ENCODE results near the gene LRP6.

LRP6 gene

GRCh38 chr12:12202747-12203146 is 64.1 kb downstream of the LRP6 start:
- Histone ChIP-seq H3K4me2 (ENCODE audit: low read length) (no peak overlapping the region), H3K4me1 (ENCODE audit: control insufficient read depth, low read length) (no peaks in the 10 kb centered on the region), H3K4me3 (ENCODE audit: low read length) (no peak overlapping the region), H4K20me1 (ENCODE audit: control insufficient read depth, insufficient read depth, low read depth, low read length) (no peaks in the 10 kb centered on the region), H3F3A (ENCODE audit: control insufficient read depth, insufficient read depth) (no peaks in the 10 kb centered on the region), H3K9me3 (ENCODE audit: control insufficient read depth, insufficient read depth, low read length) (peaks cover 3% of the 10 kb centered on the region; the same call in 1 of the 2 replicates), H3K27ac (ENCODE audit: low read depth, low read length) (no peak overlapping the region), H3K79me2 (ENCODE audit: control insufficient read depth, low read length) (peaks cover 7% of the 10 kb centered on the region; the same call in 1 of the 2 replicates), H3K36me3 (ENCODE audit: control insufficient read depth, low read length) (peaks cover 21% of the 10 kb centered on the region), H3K27me3 (ENCODE audit: control insufficient read depth, low read length) (no peaks in the 10 kb centered on the region), H3K9me2 (replicated peaks; ENCODE audit: control insufficient read depth, low read length) (no peaks in the 10 kb centered on the region)
- TF ChIP-seq CTCF (IDR thresholded peaks at IDR 0.05; ENCODE audit: low read depth, low read length, poor library complexity, severe bottlenecking) (no peak), EZH2phosphoT487 (IDR thresholded peaks at IDR 0.05; ENCODE audit: borderline replicate concordance, low read length) (no peak)

- Histone ChIP-seq H3K79me2 (ENCODE audit: control insufficient read depth, low read length) (peaks cover 7% of the 10 kb centered on the region; the same call in 1 of the 2 replicates), H3K27me3 (ENCODE audit: control insufficient read depth, low read length) (no peaks in the 10 kb centered on the region), H3F3A (ENCODE audit: control insufficient read depth, insufficient read depth) (no peaks in the 10 kb centered on the region), H4K20me1 (ENCODE audit: control insufficient read depth, insufficient read depth, low read depth, low read length) (no peaks in the 10 kb centered on the region), H3K36me3 (ENCODE audit: control insufficient read depth, low read length) (peaks cover 22% of the 10 kb centered on the region), H3K4me1 (ENCODE audit: control insufficient read depth, low read length) (no peaks in the 10 kb centered on the region), H3K4me3 (ENCODE audit: low read length) (no peak overlapping the region), H3K9me2 (replicated peaks; ENCODE audit: control insufficient read depth, low read length) (no peaks in the 10 kb centered on the region), H3K9me3 (ENCODE audit: control insufficient read depth, insufficient read depth, low read length) (peaks cover 3% of the 10 kb centered on the region; the same call in 1 of the 2 replicates), H3K4me2 (ENCODE audit: low read length) (no peak overlapping the region), H3K27ac (ENCODE audit: low read depth, low read length) (no peak overlapping the region)
- TF ChIP-seq EZH2phosphoT487 (IDR thresholded peaks at IDR 0.05; ENCODE audit: borderline replicate concordance, low read length) (no peak), CTCF (IDR thresholded peaks at IDR 0.05; ENCODE audit: low read depth, low read length, poor library complexity, severe bottlenecking) (no peak)
Measured at GRCh38 chr12:12202105-12202504, 64.7 kb downstream of the LRP6 start.

- H3K36me3 ChIP-seq (ENCODE audit: control insufficient read depth, low read length) = peaks cover 23% of the 10 kb centered on the region
- H3K4me2 ChIP-seq (ENCODE audit: low read length) = no peak overlapping the region
- H3F3A ChIP-seq (ENCODE audit: control insufficient read depth, insufficient read depth) = no peaks in the 10 kb centered on the region
- H3K27ac ChIP-seq (ENCODE audit: low read depth, low read length) = no peak overlapping the region
- no peak for TF ChIP-seq EZH2phosphoT487 (IDR thresholded peaks at IDR 0.05; ENCODE audit: borderline replicate concordance, low read length)
- no peak for TF ChIP-seq CTCF (IDR thresholded peaks at IDR 0.05; ENCODE audit: low read depth, low read length, poor library complexity, severe bottlenecking)
- H3K4me3 ChIP-seq (ENCODE audit: low read length) = no peak overlapping the region
- H3K27me3 ChIP-seq (ENCODE audit: control insufficient read depth, low read length) = no peaks in the 10 kb centered on the region
- no peaks in the 10 kb centered on the region for H3K4me1 ChIP-seq (ENCODE audit: control insufficient read depth, low read length)
- peaks cover 3% of the 10 kb centered on the region; the same call in 1 of the 2 replicates for H3K79me2 ChIP-seq (ENCODE audit: control insufficient read depth, low read length)
- no peaks in the 10 kb centered on the region for H3K9me2 ChIP-seq (replicated peaks; ENCODE audit: control insufficient read depth, low read length)
- H4K20me1 ChIP-seq (ENCODE audit: control insufficient read depth, insufficient read depth, low read depth, low read length) = no peaks in the 10 kb centered on the region
- H3K9me3 ChIP-seq (ENCODE audit: control insufficient read depth, insufficient read depth, low read length) = peaks cover 3% of the 10 kb centered on the region; the same call in 1 of the 2 replicates
Measured at GRCh38 chr12:12201274-12201758, 65.5 kb downstream of the LRP6 start.
